A673 (cell line): ENCODE results near the gene SUCLA2.

Experiments used
- EZH2 ChIP-seq: fragments of 200-600 bp; sonication (generic); IDR thresholded peaks from 2 replicates; pipeline ENCODE4 v1.6.1; 2017; ENCODE audit warnings: borderline replicate concordance, low read depth, mild to moderate bottlenecking, mixed read lengths, antibody characterized with exemption, low read length; ENCODE audit not compliant: poor library complexity, severe bottlenecking
- TF ChIP-seq, protein P1 (sequence below): fragments of 300-800, 200-600 bp; sonication (generic); conservative IDR thresholded peaks from 2 replicates; pipeline ENCODE4 v1.5.1; 2017; ENCODE audit warnings: low read depth, mild to moderate bottlenecking, antibody characterized with exemption, low read length, moderate library complexity, mixed read lengths

DNA sequence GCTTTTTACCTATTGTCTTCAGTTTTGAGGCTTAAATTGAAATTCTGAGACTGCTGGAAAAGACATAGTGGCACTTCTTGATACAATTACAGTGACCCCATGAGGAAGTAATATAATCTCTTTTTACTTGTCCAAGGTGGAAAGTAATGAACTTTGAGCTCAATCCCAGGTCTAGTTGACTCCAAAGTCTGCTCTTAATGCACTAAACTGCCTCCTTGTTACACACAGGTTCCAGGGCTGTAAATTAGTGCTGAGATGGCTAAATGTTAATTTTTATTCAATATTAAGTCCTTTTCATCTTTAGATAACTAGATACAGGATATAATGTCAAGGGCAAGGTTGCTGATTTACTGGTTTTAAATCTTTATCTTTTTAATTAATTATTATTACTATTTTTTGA is 39.0 kb upstream of the SUCLA2 start:
- TF ChIP-seq, protein P1, sequence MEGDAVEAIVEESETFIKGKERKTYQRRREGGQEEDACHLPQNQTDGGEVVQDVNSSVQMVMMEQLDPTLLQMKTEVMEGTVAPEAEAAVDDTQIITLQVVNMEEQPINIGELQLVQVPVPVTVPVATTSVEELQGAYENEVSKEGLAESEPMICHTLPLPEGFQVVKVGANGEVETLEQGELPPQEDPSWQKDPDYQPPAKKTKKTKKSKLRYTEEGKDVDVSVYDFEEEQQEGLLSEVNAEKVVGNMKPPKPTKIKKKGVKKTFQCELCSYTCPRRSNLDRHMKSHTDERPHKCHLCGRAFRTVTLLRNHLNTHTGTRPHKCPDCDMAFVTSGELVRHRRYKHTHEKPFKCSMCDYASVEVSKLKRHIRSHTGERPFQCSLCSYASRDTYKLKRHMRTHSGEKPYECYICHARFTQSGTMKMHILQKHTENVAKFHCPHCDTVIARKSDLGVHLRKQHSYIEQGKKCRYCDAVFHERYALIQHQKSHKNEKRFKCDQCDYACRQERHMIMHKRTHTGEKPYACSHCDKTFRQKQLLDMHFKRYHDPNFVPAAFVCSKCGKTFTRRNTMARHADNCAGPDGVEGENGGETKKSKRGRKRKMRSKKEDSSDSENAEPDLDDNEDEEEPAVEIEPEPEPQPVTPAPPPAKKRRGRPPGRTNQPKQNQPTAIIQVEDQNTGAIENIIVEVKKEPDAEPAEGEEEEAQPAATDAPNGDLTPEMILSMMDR, result no peak
- no peak for TF ChIP-seq EZH2
